ENCODE data around the gene OCSTAMP.

Gene OCSTAMP

GRCh38 chr20:46564241-46564957 is 13.9 kb upstream of the OCSTAMP start:
- H3K9ac ChIP-seq (ENCODE audit: low read length), result no peak overlapping the region
- no peak overlapping the region for H3K4me2 ChIP-seq (ENCODE audit: low read length)
- H3K36me3 ChIP-seq (ENCODE audit: insufficient read depth, low read length), result no peaks in the 10 kb centered on the region
- H3K4me1 ChIP-seq (ENCODE audit: insufficient read depth, low read length, severe bottlenecking), result no peaks in the 10 kb centered on the region
- no peaks in the 10 kb centered on the region for H3K79me2 ChIP-seq (ENCODE audit: insufficient read depth, low read length)
- no peaks in the 10 kb centered on the region for H3K9me3 ChIP-seq (ENCODE audit: low read length)
- H2AFZ ChIP-seq (ENCODE audit: low read length), result no peak overlapping the region
- H3K9me2 ChIP-seq (ENCODE audit: low read depth, low read length), result no peaks in the 10 kb centered on the region
- no peaks in the 10 kb centered on the region for H3F3A ChIP-seq (ENCODE audit: insufficient read depth, low read length)
- H3K27ac ChIP-seq (ENCODE audit: low read depth, low read length, poor library complexity, severe bottlenecking), result no peak overlapping the region
- peaks cover 6% of the 10 kb centered on the region; the same call in 1 of the 2 replicates for H3K27me3 ChIP-seq (ENCODE audit: insufficient read depth, low read length)
- H4K20me1 ChIP-seq (ENCODE audit: insufficient read depth, low read length), result no peaks in the 10 kb centered on the region
- H3K4me3 ChIP-seq (ENCODE audit: low read depth, low read length, poor library complexity, severe bottlenecking), result no peak overlapping the region
- TF ChIP-seq CTCF (IDR thresholded peaks at IDR 0.05; ENCODE audit: low read length) (no peak), EZH2 (IDR thresholded peaks at IDR 0.05; ENCODE audit: borderline replicate concordance, low read length) (no peak)

- no peak overlapping the region for H2AFZ ChIP-seq (ENCODE audit: low read length)
- H3K9ac ChIP-seq (ENCODE audit: low read length), result no peak overlapping the region
- H3K4me2 ChIP-seq (ENCODE audit: low read length), result no peak overlapping the region
- no peaks in the 10 kb centered on the region for H3K36me3 ChIP-seq (ENCODE audit: insufficient read depth, low read length)
- H3K79me2 ChIP-seq (ENCODE audit: insufficient read depth, low read length), result no peaks in the 10 kb centered on the region
- H3K27ac ChIP-seq (ENCODE audit: low read depth, low read length, poor library complexity, severe bottlenecking), result no peak overlapping the region
- no peaks in the 10 kb centered on the region for H3K9me2 ChIP-seq (ENCODE audit: low read depth, low read length)
- TF ChIP-seq CTCF (IDR thresholded peaks at IDR 0.05; ENCODE audit: low read length) (no peak), EZH2 (IDR thresholded peaks at IDR 0.05; ENCODE audit: borderline replicate concordance, low read length) (no peak)
- no peaks in the 10 kb centered on the region for H3F3A ChIP-seq (ENCODE audit: insufficient read depth, low read length)
- no peaks in the 10 kb centered on the region for H4K20me1 ChIP-seq (ENCODE audit: insufficient read depth, low read length)
- H3K27me3 ChIP-seq (ENCODE audit: insufficient read depth, low read length), result peaks cover 6% of the 10 kb centered on the region; the same call in 1 of the 2 replicates
- H3K4me3 ChIP-seq (ENCODE audit: low read depth, low read length, poor library complexity, severe bottlenecking), result no peak overlapping the region
- H3K9me3 ChIP-seq (ENCODE audit: low read length), result no peaks in the 10 kb centered on the region
- no peaks in the 10 kb centered on the region for H3K4me1 ChIP-seq (ENCODE audit: insufficient read depth, low read length, severe bottlenecking)
These were observed 13.4 kb upstream of the OCSTAMP start for GRCh38 chr20:46563860-46564221.

- H3F3A ChIP-seq (ENCODE audit: insufficient read depth, low read length), result no peaks in the 10 kb centered on the region
- H3K9ac ChIP-seq (ENCODE audit: low read length), result no peak overlapping the region
- TF ChIP-seq EZH2 (IDR thresholded peaks at IDR 0.05; ENCODE audit: borderline replicate concordance, low read length) (no peak), CTCF (IDR thresholded peaks at IDR 0.05; ENCODE audit: low read length) (no peak)
- no peaks in the 10 kb centered on the region for H3K9me2 ChIP-seq (ENCODE audit: low read depth, low read length)
- H3K36me3 ChIP-seq (ENCODE audit: insufficient read depth, low read length), result no peaks in the 10 kb centered on the region
- H3K9me3 ChIP-seq (ENCODE audit: low read length), result no peaks in the 10 kb centered on the region
- H4K20me1 ChIP-seq (ENCODE audit: insufficient read depth, low read length), result no peaks in the 10 kb centered on the region
- peaks cover 6% of the 10 kb centered on the region; the same call in 1 of the 2 replicates for H3K27me3 ChIP-seq (ENCODE audit: insufficient read depth, low read length)
- H3K79me2 ChIP-seq (ENCODE audit: insufficient read depth, low read length), result no peaks in the 10 kb centered on the region
- no peak overlapping the region for H3K27ac ChIP-seq (ENCODE audit: low read depth, low read length, poor library complexity, severe bottlenecking)
- H2AFZ ChIP-seq (ENCODE audit: low read length), result no peak overlapping the region
- no peak overlapping the region for H3K4me2 ChIP-seq (ENCODE audit: low read length)
- no peaks in the 10 kb centered on the region for H3K4me1 ChIP-seq (ENCODE audit: insufficient read depth, low read length, severe bottlenecking)
- H3K4me3 ChIP-seq (ENCODE audit: low read depth, low read length, poor library complexity, severe bottlenecking), result no peak overlapping the region
These were observed 12.9 kb upstream of the OCSTAMP start for GRCh38 chr20:46563170-46563859.
